MV-4-11 (cell line): Measurements from ENCODE around the gene TMEM108.

ENCODE experiments used
- DNase-seq: peaks from one replicate; lab custom pipeline; 2025; lab: John Stamatoyannopoulos, UW

The TMEM108 gene

DNA sequence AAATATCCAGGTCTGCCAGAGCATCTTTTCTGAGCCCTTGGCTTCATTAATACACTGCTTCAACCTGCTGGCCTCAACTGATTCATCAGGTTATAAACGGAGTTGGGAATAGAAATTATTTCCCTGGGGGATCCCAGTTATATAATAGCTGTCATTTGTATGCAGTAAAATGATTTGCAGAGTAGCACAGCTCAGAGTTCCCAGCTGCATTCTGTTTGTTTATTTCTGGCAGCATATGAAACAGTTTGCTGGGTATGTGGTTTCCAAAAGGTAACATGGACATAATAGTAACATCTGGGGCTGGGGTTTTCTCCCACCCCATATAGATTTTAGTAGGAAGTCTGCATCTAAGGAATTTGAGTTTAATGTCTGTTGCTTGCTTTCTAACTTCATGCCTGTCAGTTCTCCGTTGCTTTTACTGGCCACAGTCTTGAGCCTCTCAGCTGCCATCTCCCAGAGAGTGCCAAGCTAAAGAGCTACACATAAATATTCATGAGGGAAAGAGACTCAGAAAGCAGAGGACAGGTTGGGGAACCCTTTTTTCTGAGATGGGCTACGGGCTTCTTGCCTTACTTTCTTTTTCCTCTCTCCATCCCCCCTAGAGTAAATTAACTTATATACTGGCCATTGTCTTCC is 124.6 kb downstream of the TMEM108 start:
- no peak for DNase-seq

DNA sequence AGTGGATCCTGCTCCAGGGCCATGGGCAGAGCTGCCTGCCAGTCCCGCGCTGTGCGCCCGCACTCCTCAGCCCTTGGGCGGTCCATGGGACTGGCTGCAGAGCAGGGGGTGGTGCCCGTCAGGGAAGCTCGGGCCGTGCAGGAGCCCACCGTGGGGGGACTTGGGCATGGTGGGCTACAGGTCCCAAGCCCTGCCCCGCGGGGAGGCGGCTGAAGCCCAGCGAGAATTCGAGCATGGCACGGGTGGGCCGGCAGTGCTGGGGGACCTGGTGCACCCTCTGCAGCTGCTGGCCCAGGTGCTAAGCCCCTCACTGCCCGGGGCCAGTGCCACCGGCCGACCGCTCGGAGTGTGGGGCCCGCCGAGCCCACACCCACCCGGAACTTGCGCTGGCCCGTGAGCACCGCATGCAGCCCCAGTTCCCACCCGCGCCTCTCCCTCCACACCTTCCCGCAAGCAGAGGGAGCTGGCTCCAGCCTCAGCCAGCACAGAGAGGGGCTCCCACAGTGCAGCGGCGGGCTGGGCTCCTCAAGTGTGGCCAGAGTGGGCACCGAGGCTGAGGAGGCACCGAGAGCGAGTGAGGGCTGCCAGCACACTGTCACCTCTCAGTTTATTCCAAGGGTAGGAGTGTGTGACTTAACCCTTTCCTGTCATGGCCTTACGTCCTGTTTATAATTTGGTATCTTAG is 129.3 kb downstream of the TMEM108 start:
- no peak for DNase-seq

DNA sequence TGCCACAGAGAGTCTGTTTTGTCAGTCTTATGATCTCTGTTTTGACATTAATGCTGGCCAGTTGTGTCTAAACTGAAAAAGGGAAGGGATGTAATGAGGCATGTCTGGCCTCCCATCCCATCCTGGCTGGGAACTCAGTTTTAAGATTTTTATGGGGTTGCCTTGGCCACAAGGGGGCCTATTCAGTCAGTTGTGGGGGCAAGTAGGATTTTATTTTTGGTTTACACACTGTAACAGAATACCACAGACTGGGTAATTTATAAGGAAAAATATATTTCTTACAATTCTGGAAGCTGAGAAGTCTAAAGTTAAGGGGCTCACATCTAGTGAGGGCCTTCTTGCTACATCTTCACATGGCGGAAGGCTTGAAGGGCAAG is 129.8 kb downstream of the TMEM108 start:
- DNase-seq: no peak

DNA sequence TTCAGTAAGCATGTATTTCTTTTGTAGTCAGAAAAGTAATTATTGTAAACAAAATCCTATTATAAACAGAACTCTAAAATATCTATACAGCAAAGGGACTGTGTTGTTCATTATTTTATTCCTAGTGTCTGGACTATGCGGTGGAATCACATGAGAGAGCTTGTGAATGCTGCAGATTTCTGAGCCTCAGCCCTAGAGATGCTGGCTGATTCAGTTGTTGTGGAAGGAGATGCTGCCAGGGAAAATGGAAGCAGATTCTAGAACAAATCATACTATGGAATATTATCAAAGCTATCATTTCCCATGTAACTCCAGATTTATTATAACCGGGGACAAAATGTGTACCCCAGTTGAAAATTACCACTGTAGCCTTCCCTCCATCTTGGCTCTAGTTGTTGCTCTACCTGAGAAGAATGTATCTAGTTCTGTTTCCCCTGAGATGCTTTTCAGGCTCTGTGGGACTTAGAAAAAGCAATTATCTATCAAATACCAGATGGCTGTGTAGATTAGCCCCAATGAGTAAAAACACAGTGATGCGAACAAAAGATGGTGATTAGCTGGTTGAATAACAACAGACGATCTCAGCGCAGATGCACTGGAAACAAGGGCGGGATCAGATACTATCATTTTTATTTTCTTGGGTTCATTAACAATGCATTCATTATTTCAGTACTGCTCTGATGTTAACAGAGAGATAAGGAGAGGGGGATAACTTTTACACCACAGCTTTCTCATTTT is 131.3 kb downstream of the TMEM108 start:
- DNase-seq: no peak

DNA sequence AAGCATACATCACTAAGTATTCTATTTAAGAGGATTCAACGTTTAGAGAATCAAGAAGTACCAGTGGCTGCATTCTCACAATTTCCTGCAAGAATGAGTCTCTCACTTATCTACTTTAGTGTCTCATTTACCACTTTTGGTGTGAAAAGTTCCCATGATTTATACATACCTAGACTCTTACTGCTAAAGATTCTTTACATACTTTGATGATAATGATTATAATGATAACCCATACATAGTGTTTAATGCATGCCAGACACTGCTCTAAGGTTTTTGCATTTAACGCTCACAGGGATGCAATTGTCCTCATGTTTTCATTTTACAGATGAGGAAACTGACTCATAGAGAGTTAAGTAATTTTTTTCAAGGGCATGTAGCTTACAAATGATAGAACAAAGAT is 133.6 kb downstream of the TMEM108 start:
- DNase-seq: no peak

DNA sequence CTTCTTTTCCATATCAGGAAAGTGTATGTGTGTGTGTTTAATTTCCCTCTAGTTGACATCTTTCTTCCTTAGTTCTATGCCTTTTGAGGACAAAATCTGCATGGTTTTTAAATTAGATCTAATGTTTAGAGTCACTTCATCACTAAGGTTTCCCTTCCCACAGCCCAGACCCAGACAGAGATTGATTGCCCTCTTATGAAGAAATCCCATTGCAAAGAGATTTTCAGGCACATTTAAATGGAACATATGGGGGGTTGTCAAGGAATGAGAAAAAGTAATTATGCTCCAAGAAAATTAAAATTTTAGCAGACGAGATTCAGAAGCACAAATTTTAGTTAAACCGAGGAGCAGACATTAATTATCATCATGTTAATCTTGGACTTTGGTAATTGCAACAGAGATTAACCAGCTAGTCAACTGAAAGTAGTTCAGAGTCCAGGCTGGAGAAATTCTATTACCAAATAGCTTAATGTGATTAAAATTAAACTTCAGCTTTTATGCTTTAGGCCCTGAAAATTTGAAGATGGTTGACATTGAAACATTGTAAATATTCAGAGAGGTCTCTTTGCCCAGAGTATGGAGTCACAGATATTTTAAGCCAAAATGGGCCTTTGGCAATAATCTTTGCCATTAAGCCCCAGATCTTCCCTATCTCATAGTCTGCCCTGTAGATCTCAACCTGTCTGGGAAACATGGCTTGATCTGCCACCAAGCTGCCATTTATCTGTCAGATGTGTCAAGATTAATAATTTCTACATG is 143.4 kb downstream of the TMEM108 start:
- no peak for DNase-seq

DNA sequence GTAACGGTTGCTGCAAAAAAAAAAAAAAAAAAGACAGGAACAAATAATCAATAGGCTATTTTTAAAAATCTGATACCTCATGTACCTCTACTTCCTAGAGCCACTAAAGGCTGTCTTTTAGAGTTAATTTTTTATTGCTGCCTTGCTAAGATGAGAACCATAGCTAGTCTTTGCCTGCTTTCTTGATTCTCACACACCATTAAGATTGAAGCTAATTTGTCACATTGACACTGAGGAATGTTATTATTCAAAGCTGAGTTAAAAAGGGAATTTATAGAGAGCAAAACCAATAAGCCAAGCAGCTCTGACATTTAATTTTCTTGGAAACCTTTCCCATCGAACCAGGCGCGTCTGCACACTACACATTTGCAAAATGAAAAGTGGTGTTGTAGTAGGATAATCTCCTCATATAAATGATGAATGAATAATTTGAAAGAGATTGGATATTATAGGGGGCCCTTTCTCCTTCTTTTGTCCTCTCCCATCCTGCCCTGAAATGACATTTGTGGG is 149.7 kb downstream of the TMEM108 start:
- DNase-seq: no peak

DNA sequence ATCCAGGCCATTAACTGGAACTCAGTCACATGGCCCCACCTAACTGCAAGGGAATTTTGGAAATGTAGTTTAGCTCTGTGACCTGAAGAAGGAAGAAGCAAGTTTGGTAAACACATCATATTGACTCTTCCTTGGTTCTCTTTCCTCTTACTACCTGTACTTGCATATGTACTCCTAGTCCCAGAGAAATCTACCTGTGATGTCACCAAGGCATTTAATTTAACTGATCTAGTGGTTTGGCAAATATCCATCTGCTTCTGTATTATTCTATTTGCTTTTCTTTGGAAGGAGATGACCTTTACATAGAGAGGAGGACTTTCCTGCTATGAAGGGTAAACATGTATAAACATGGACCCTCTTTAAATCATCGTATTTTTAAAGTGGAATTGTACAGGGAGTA is 150.8 kb downstream of the TMEM108 start:
- no peak for DNase-seq

DNA sequence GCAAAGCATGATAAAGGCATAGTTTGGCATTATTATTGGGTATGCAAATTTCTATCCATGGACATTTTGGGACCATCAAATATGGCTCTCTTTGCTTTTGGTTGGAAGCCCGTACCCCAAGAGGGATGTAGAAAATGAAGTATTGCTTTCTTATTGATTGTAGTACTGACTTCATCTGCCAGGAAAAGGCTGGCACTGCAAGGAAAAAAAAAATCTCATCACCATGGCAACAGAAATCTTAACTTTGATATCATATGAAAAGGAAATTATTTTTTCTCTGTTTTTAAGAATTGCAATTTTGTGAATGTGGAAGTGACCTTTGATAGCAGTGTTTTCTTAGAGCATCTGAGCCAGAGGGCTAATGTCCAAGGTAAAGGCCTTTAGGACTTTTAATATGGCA is 151.7 kb downstream of the TMEM108 start:
- no peak for DNase-seq

DNA sequence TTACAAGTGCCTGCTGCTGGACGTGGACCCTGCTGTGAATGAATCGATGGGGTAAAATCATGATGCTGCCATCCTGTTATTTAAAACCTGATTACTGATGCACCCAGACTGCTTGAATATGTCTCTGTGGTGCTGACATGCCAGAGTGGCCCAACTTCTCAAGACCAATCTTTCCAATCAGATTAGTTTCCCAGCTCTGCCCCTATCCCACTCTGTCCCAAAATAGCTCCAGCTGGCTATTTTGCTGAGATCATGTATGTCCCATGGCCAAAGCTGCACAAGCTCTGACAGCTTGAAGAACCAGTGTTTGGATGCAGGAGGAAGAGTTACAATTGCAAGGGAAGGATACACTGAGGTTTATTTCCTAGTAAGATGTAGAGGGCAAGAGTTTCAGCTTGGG is 153.6 kb downstream of the TMEM108 start:
- no peak for DNase-seq

DNA sequence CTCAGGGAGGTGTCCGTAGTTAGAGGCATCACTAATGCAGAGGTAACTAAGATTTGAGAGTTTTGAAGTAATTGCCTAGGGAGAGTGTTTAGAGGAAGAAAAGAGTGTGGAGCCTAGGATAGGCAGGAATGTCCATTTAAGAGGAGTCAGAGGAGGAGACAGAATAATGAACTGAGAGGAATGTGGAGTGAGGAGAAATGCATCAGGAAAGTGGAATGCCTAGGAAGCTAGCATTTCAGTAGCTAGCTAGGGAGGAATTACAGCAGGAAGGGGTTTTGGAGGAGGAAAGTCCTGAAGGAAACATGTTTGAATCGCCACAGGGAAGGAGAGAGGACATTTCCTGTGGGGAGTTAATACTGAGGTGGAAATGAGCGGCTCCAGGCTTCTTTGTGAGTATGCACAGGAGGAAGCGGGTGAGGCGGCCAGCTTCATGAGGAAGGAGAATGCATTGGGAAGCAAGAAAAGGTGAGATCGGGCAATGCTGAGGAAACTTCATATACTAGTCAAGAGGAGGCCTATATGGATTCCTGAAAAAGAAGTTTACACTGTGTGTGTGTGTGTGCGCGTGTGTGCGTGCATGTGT is 154.3 kb downstream of the TMEM108 start:
- no peak for DNase-seq

DNA sequence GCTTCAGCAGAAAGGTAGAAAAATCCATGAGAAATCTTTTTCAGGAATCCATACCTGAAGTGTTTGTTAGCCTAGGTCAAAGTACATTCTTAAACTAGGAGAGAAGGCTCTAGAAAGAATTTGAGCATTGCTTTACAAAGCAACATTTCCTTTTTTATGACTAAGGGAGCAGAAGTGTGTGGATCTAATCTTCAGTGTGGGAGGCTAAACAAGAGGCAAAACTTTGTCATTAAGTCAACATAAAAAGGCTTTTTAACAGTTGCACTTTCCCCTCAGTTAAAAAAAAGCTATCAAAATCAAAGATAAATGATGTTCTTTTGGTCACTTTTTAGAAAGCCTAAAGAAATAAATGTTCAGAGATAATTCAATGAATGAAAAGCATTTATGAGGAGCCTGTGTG is 154.8 kb downstream of the TMEM108 start:
- no peak for DNase-seq

DNA sequence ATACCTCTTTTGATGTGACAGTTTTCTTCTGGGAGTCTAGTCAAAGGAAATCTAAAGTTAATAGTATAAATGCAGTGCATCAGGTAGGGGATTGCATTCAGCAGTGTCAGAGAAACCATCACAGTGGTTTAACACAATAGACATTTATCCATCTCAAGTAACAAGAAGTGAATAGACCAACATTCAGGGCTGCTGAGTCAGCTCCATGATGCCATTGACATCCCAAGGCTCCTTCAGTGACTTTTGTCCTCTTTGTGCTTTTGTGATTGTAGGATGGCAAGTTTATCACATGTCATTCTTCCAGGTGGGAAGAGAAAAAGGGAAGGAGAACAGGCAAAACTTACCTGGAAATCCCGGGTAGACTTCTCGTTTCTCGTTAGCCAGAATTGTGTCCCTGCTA is 158.3 kb downstream of the TMEM108 start:
- no peak for DNase-seq

DNA sequence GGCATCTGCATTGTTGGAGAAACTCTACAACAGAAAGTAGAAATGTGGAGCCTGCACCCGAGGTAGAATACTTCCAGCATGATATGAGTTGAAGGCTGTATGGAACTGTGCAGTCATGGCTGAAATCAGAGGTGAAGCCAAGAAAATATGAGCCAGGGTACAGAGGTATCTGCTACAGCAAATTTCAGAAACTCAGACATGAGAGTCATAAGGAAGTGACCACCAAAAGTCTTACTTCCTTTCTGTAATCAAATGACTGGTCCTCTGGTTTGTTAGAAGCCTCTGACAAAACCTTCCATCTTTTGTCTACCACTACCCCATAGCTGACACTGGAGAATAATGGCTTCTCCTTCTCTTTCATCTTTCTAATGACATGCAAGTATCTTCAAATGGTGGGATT is 159.4 kb downstream of the TMEM108 start:
- DNase-seq: peak; percentile 44

DNA sequence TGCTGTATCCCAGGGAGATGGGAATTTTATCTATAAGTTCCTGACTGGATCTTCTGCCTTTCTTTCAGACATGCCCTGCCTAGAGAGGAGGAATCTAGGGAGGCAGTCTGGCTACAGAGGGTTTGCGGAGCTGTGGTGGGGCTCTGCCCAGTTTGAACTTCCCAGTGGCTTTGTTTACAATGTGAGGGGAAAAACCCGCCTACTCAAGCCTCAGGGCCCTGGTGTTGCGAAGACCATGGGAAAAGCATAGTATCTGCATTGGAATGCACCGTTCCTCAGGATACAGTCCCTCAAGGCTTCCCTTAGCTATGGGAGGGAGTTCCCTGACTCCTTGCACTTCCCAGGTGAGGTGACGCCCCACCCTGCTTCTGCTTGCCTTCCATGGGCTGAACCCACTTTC is 168.7 kb downstream of the TMEM108 start:
- DNase-seq: no peak

DNA sequence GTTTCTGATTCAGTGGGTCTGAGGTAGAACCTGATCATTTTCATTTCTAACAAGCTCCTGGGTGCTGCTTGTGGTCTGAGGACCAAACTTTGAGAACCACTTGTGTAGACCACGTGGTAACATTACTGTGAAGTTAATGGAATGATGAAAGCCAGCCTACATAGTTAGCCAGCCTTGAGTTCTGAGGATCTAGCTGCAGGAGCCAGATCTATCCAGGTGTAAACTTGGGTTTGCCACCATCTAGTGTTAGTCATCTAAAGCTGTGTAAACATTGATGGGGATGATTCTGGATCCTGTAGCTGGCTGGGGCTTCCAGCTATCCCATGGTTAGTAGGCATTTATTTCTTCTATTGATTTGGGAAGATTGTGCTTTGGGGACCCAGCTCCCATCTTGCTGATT is 170.0 kb downstream of the TMEM108 start:
- DNase-seq: no peak

DNA sequence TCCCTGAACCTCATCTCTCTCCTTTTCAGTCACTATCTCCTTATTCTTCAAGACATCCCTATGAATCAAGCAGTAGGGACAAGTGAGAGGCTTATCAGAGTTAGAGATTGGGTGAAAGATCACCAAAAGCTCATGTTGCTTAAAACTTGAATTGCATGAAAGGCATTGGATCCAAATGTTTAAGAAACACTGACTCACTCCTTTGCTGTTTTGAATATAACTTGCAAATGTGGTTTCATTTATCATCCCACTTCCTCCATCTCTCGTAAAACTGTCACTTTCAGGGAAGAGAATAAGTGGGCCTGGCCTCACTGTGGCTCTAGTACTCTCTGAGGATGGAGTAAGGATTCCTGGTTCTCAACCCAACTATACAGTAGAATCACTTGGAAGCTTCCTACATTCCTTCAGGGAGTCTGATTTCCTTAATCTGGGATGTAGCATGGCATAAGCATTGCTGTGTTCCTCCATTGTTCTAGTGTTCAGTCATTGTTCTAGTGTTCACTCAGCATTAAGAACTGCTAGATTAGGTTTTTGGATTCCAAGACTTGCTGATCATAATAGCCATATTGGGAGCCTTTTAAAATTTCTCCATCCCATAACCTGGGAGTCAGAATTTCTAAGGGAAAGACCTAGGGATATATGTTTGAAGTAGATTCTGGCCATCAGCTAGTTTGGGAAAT is 171.8 kb downstream of the TMEM108 start:
- peak; percentile 94 for DNase-seq

DNA sequence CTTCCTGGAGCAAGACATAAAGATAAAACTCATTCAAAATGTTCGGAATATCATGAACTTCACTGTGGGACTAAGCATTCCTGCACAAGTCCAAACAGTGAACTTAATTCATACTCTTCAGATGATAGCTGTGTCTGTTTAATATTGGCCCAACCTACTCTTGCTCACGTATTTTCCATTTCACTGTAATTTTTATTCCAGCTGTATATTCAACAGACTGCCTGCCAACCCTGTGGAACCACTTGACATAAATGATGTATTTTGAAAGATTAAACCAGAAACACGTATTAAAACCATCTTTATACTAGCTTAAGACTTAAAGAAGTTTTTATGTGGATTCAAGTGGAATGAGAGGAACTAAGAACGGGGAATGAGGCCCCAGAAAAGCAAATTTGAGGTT is 172.5 kb downstream of the TMEM108 start:
- DNase-seq: no peak

DNA sequence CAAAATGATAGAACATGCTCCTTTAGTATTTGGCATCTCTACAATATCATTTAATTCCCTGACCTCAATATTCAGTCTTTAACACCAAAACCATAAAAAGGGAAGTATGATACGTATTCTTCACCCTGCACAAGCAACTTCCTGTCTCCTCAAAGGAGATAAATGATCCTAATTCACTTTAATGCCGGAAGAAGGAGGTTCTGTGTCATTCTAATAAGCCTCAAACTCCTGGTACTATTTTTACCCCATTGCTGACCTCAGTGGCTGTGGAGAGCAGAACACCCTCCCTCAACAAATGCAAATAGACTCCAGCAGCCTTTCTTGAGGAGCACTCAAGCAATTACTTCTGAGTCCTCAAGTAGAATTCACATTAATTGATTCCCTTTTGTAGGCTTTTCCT is 173.3 kb downstream of the TMEM108 start:
- DNase-seq: peak; percentile 97

DNA sequence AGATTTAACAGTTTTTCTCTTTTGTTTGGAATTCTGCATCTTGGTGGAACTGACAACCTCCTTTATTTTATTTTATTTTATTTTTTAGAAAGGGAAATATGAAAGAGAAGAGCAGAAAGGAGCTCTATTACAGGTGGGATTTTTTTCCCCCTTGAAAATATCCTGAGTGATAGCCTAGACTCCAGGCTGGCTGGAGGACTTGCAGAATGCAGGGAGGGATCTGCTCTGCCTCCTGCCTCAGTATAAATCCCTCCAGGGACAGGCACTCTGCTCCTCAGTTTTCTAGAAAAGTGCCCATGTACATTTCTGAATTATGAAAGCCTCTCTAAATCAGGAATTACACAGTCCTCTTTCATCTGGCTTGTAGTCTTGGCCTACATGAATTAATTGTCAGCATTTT is 173.7 kb downstream of the TMEM108 start:
- DNase-seq: no peak

DNA sequence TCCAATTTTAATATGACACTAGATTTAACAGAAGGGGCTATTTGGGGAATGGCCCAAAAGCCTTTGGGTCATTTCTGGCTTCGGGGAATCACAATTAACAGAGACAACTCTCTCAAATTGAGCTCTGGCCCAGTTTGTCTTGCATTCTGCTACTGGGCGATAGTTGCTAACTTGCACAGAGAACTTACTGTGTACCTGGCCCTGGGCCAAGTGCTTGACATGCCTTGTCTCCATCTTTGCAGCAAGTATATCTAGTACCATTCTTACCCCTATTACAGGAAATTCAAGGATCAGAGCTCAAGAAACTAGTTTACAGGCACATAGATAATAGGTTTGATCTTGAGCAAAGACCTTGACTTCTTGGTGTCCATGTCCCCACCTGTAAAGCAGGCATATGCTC is 175.7 kb downstream of the TMEM108 start:
- DNase-seq: no peak

DNA sequence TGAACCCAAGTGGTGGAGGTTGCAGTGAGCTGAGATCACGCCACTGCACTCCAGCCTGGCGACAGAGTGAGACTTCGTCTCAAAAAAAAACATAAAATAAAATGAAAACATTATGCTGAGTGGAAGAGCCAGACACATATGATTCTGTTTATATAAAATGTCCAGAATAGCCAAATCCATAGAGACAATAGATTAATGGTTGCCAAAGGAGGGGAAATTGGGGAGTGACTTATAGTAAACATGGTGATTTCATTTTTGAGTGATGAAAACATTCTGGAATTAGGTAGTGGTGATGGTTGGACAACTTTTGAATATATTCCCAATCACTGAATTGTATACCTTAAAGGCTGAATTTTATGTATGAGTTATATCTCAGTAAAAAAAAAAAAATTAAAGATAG is 189.6 kb downstream of the TMEM108 start:
- DNase-seq: no peak
